ENCODE data around the gene EVI5. TPM values are rescaled to one million over a fixed set of nuclear protein-coding genes. Genes with fewer than 3 reads are reported as not detected.
A peak's percentile ranks its signal among the peaks of the same experiment; 100 is the strongest.
"Not testable (repeated sequence)": the region's sequence is repeated elsewhere in the genome, so short reads cannot be mapped to it uniquely, and the experiment has no call there.

Gene EVI5
- total and polyA plus RNA-seq, 11 donors = 3.5 to 34.6 (median 23.5) TPM

- peaks cover 0 to 7% (median 0%) of the 10 kb centered on the region in 12 donors for H3K9me3 ChIP-seq
- DNase-seq (no peak), ATAC-seq (no peak)
- peaks cover 0 to 2% (median 0%) of the 10 kb centered on the region in 9 donors for H3K36me3 ChIP-seq
- H3K27ac ChIP-seq = peak overlapping the region in 1 of 12 donors; percentile 56
- H3K4me1 ChIP-seq = peaks cover 0 to 33% (median under 1%) of the 10 kb centered on the region in 12 donors
- no peaks in the 10 kb centered on the region for H3K27me3 ChIP-seq
- intact Hi-C loops (cut with DNase I) = no loop called here
- 41 to 43% (median 42%) methylated on average over 2 of the region's 2 CpGs for WGBS, 4 donors
- TF ChIP-seq POLR2A (IDR thresholded peaks at IDR 0.05) (no peak), CTCF (IDR thresholded peaks at IDR 0.05) (no peak)
- peak overlapping the region in 1 of 12 donors; percentile 21 for H3K4me3 ChIP-seq
Observed at GRCh38 chr1:92538048-92538412, 246.9 kb downstream of the EVI5 start.

- Histone ChIP-seq H3K9me3 (peaks cover 0 to 7% (median 0%) of the 10 kb centered on the region in 12 donors), H3K4me3 (peak overlapping the region in 1 of 12 donors; percentile 21), H3K27me3 (no peaks in the 10 kb centered on the region), H3K36me3 (no peaks in the 10 kb centered on the region), H3K27ac (peak overlapping the region in 1 of 12 donors; percentile 56), H3K4me1 (peaks cover 0 to 33% (median under 1%) of the 10 kb centered on the region in 12 donors)
- no peak for TF ChIP-seq POLR2A (IDR thresholded peaks at IDR 0.05)
- no peak for DNase-seq
- 55 to 67% (median 61%) methylated on average over 2 of the region's 2 CpGs for WGBS, 4 donors
- no peak for ATAC-seq
- intact Hi-C loops (cut with DNase I) = no loop called here
Observed at GRCh38 chr1:92536980-92537884, 247.7 kb downstream of the EVI5 start.

GRCh38 chr1:92536211-92536979 is 248.5 kb downstream of the EVI5 start:
- no peak for ATAC-seq
- intact Hi-C loops (cut with DNase I) = no loop called here

GRCh38 chr1:92532371-92532770 is 252.5 kb downstream of the EVI5 start:
- intact Hi-C loops (cut with DNase I); H3K36me3 ChIP-seq; H3K9me3 ChIP-seq; ATAC-seq; DNase-seq; H3K27me3 ChIP-seq; H3K4me3 ChIP-seq; H3K27ac ChIP-seq: not testable (repeated sequence)
- 95 to 99% (median 97%) methylated on average over 4 of the region's 4 CpGs for WGBS, 4 donors
- H3K4me1 ChIP-seq = peaks cover 0 to 17% (median 0%) of the 10 kb centered on the region in 12 donors

More at GRCh38 chr1:92536211-92536979, 248.5 kb downstream of the EVI5 start:
- H3K9me3 ChIP-seq = peaks cover 0 to 7% (median 0%) of the 10 kb centered on the region in 12 donors
- WGBS, 4 donors = 90 to 92% (median 92%) methylated on average over 5 of the region's 5 CpGs
- peaks cover 0 to 33% (median under 1%) of the 10 kb centered on the region in 12 donors for H3K4me1 ChIP-seq
- H3K27me3 ChIP-seq = no peaks in the 10 kb centered on the region
- no peaks in the 10 kb centered on the region for H3K36me3 ChIP-seq
- TF ChIP-seq CTCF (IDR thresholded peaks at IDR 0.05) = no peak
- no peak for TF ChIP-seq POLR2A (IDR thresholded peaks at IDR 0.05)
- no peak overlapping the region for H3K4me3 ChIP-seq
- peak overlapping the region in 1 of 12 donors; percentile 56 for H3K27ac ChIP-seq
- DNase-seq = no peak

GRCh38 chr1:92531939-92532338 is 253.0 kb downstream of the EVI5 start:
- ATAC-seq; intact Hi-C loops (cut with DNase I); H3K27me3 ChIP-seq; H3K27ac ChIP-seq; H3K4me3 ChIP-seq; H3K36me3 ChIP-seq; DNase-seq; H3K9me3 ChIP-seq: not testable (repeated sequence)
- 92 to 97% (median 95%) methylated on average over 3 of the region's 3 CpGs for WGBS, 4 donors
- H3K4me1 ChIP-seq = peaks cover 0 to 12% (median 0%) of the 10 kb centered on the region in 12 donors
